GM23338 (cell line): ENCODE data around the gene PPFIA1. TPM values are rescaled to one million over a fixed set of nuclear protein-coding genes. Genes with fewer than 3 reads are reported as not detected.

Experiments used
- CREB1 ChIP-seq: fragments of 250-450 bp; sonication (Bioruptor Pico); IDR thresholded peaks from 2 replicates; pipeline ENCODE4 v1.5.0; 2020; ENCODE audit warnings: low read depth, mild to moderate bottlenecking, moderate library complexity
- ETS1 ChIP-seq: IDR thresholded peaks from 2 replicates; pipeline ENCODE4 v1.6.1; 2016; ENCODE audit warnings: antibody characterized with exemption
- JUNB ChIP-seq: IDR thresholded peaks from one replicate; pipeline ENCODE4 v1.6.1; 2016; ENCODE audit warnings: antibody characterized with exemption; ENCODE audit not compliant: unreplicated experiment
- NANOG ChIP-seq: IDR thresholded peaks from 2 replicates; pipeline ENCODE4 v1.6.1; 2016; ENCODE audit warnings: antibody characterized with exemption, borderline replicate concordance
- POLR2AphosphoS5 ChIP-seq: IDR thresholded peaks from 2 replicates; pipeline ENCODE4 v1.6.1; 2016; ENCODE audit warnings: antibody characterized with exemption, low read depth
- ZNF331 ChIP-seq: fragments of 250-450 bp; sonication (Bioruptor Pico); IDR thresholded peaks from 2 replicates; pipeline ENCODE4 v1.5.0; 2020; ENCODE audit warnings: low read depth, mild to moderate bottlenecking, moderate library complexity
- ZNF462 ChIP-seq: fragments of 250-450 bp; sonication (Bioruptor Pico); IDR thresholded peaks from 2 replicates; pipeline ENCODE4 v1.5.0; 2020; ENCODE audit warnings: mild to moderate bottlenecking, moderate library complexity
- polyA plus RNA-seq: library from polyadenylated mRNA; unstranded; fragments of >200 nt; fragmentation: Nextera tagmentation; extraction: Ambion mirVana; gene quantifications from 2 replicates; pipeline ENCODE4 v1.2.1, GENCODE V29; 2016
- total RNA-seq: library from RNA; depleted of rRNA; stranded (reverse); fragments of >200 nt; shearing (Covaris generic); gene quantifications from 2 replicates; pipeline ENCODE4 v1.2.3, GENCODE V29; 2014
- TF ChIP-seq, protein P1 (sequence below): IDR thresholded peaks from one replicate; pipeline ENCODE4 v1.6.1; 2018; ENCODE audit warnings: antibody characterized with exemption; ENCODE audit not compliant: unreplicated experiment

Gene PPFIA1
- total and polyA plus RNA-seq, 2 experiments from 2014 or later = 41.7 to 62.0 TPM

- TF ChIP-seq ZNF462 (CRISPR knock-in tag) (no peak), NANOG (no peak), JUNB (no peak), POLR2AphosphoS5 (no peak), ZNF331 (CRISPR knock-in tag) (no peak), CREB1 (CRISPR knock-in tag) (no peak), ETS1 (no peak)
- TF ChIP-seq, protein P1, sequence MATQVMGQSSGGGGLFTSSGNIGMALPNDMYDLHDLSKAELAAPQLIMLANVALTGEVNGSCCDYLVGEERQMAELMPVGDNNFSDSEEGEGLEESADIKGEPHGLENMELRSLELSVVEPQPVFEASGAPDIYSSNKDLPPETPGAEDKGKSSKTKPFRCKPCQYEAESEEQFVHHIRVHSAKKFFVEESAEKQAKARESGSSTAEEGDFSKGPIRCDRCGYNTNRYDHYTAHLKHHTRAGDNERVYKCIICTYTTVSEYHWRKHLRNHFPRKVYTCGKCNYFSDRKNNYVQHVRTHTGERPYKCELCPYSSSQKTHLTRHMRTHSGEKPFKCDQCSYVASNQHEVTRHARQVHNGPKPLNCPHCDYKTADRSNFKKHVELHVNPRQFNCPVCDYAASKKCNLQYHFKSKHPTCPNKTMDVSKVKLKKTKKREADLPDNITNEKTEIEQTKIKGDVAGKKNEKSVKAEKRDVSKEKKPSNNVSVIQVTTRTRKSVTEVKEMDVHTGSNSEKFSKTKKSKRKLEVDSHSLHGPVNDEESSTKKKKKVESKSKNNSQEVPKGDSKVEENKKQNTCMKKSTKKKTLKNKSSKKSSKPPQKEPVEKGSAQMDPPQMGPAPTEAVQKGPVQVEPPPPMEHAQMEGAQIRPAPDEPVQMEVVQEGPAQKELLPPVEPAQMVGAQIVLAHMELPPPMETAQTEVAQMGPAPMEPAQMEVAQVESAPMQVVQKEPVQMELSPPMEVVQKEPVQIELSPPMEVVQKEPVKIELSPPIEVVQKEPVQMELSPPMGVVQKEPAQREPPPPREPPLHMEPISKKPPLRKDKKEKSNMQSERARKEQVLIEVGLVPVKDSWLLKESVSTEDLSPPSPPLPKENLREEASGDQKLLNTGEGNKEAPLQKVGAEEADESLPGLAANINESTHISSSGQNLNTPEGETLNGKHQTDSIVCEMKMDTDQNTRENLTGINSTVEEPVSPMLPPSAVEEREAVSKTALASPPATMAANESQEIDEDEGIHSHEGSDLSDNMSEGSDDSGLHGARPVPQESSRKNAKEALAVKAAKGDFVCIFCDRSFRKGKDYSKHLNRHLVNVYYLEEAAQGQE = no peak
These were observed 55.3 kb downstream of the PPFIA1 start (continued) for GRCh38 chr11:70325824-70326223.
